Erythroblast (primary cell): Measurements from ENCODE around the gene SLC25A29.

ENCODE experiments used
- GATA1 ChIP-seq: IDR thresholded peaks from 2 replicates; pipeline ENCODE4 v1.6.1; 2011; ENCODE audit warnings: low read depth, mild to moderate bottlenecking, control low read depth, low read length, moderate library complexity
- POLR2A ChIP-seq: IDR thresholded peaks from 2 replicates; pipeline ENCODE4 v1.6.1; 2011; ENCODE audit warnings: mild to moderate bottlenecking, low read length

GRCh38 chr14:100297320-100298300 is 8.6 kb downstream of the SLC25A29 start:
- TF ChIP-seq POLR2A (no peak), GATA1 (no peak)
